Stomach (tissue), 4 donors: ENCODE data around the gene MCM3AP.

ENCODE experiments used
- POLR2A ChIP-seq, 4 donors: fragments of 450-650 bp; IDR thresholded peaks; one replicate each; pipeline ENCODE4 v1.6.1; 2016; ENCODE audit warnings: antibody characterized with exemption in 4 of 4, control low read depth in 2 of 4, mild to moderate bottlenecking in 1 of 4, moderate library complexity in 1 of 4
- POLR2AphosphoS5 ChIP-seq, 3 donors: sonication (generic); formaldehyde crosslinking; IDR thresholded peaks; one replicate each; pipeline ENCODE4 v1.6.1; 2016; ENCODE audit warnings: antibody characterized with exemption in 3 of 3
- TF ChIP-seq, protein P1 (sequence below), 7 experiments: fragments of 450-650 bp in 4 of 7; fragments of 200-600 bp in 3 of 7; sonication (generic) in 3 of 7; IDR thresholded peaks; one replicate each; pipeline ENCODE4 v1.5.1; 2016 to 2019; ENCODE audit warnings: antibody characterized with exemption in 7 of 7, control low read depth in 2 of 7, mild to moderate bottlenecking in 1 of 7

DNA sequence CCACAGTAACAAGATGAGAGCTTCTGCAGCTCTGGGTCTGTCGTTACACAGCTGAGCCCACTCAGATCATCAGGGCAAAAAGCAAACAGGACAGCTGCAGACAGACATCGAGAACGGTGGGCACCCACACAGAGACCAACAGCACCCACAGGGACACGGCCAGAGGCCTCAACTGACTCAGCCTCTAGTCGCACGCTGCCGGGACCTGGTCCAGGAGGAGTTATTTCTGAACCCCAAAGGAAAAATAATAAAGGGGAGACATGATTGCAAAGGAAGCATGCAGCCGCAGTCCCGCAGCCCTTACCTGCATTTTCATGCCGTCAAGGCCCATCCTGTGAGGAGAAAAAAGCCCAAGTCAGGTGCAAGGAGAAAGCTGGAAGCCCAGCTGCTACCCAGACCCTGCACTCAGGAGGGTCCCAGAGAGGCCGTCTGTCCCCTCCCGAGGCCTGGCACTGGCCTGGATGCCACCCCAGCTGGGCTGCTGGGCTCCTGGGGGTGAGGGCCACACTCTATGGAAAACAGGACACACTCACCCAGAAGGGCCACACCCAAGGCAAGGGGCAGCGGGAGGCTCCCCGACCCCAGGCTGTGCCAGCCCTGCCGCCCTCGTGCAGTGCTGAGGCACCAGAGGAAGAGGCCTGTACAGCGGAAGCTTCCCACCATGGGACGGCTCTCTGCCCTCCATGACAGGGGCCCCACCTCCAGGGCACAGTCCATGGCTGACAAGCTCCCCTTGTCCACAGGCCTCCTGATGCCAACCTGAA is 72.5 kb downstream of the MCM3AP start:
- TF ChIP-seq, protein P1, sequence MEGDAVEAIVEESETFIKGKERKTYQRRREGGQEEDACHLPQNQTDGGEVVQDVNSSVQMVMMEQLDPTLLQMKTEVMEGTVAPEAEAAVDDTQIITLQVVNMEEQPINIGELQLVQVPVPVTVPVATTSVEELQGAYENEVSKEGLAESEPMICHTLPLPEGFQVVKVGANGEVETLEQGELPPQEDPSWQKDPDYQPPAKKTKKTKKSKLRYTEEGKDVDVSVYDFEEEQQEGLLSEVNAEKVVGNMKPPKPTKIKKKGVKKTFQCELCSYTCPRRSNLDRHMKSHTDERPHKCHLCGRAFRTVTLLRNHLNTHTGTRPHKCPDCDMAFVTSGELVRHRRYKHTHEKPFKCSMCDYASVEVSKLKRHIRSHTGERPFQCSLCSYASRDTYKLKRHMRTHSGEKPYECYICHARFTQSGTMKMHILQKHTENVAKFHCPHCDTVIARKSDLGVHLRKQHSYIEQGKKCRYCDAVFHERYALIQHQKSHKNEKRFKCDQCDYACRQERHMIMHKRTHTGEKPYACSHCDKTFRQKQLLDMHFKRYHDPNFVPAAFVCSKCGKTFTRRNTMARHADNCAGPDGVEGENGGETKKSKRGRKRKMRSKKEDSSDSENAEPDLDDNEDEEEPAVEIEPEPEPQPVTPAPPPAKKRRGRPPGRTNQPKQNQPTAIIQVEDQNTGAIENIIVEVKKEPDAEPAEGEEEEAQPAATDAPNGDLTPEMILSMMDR (IDR thresholded peaks at IDR 0.05): no peak
- TF ChIP-seq POLR2AphosphoS5 (IDR thresholded peaks at IDR 0.05) (no peak), POLR2A (IDR thresholded peaks at IDR 0.05) (no peak)
